ENCODE data around the gene CFAP410. TPM values are rescaled to one million over a fixed set of nuclear protein-coding genes. Genes with fewer than 3 reads are reported as not detected.
"Not testable (repeated sequence)": the region's sequence is repeated elsewhere in the genome, so short reads cannot be mapped to it uniquely, and the experiment has no call there.

Gene CFAP410
- total RNA-seq, 1 donor from 2014 or later, result 9.6 TPM

DNA sequence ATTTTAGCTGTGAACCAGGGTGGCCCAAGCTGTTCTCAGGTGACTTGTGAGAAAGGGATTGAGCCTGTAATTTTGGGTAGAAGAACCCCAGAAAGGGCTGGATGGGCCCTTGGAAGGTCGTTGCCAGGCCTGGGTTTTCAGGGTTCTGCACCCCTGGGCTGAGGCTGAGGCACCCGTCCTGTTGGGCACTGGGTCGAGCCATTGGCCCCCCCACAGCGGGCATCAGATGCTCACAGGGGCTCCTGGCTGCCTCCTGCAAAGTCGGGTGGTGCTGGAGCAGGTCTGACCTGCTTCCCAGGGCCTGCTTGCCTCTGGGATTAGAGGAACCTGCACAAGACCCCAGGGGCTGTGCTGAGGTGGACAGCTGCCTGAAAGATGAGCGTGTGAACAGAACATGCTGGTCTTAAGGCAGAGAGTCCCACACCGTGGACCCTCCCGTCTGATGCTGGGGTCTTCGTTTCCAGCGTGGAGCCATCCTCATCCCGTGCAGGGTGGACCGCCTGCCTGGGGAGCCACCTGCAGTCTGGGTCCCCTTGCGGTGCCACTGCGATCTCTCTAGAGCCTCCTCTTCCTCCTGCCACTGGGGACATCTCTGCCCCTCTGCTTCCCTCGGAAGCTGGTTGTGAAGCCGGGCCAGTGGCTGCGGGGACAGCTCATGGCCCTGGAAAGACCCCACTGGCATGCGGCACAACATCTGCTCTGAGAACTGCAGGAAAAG lies 12.5 kb upstream of the CFAP410 start:
- no peak for DNase-seq (ENCODE audit: low read depth, low spot score)

DNA sequence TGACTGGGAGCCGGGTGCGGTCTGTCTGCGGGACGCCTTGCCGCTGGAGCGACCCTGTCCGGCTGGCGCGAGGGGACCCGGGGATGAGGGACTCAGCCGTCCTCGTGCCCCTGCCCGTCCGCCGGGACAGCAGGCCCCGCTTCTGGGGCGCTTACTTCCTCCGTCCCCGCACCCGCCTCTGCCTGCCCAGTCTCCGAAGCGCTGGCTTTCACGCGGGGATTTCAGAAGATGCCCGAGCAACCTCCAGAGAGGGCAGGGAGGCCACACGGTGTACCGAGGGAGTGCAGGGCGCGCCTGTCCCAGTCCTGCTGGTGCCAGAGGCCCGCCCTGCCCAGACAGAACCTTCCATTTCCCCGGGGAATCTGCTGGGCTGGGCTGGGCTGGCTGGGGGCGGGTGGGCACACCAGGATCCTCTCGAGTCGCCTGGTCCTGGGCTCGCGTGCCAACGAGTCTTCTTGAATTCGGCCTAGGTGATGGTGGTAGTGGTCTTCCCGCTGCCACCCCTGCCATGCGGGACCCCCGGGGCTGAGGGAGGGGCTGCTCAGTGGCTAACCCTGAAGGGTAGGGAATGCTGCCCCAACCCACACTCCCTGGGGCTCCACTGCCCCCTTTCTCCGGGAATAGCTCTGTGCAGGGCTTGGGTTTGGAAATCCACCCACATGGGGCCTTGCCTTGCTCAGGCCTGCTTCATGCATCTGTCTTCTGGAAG lies 11.7 kb upstream of the CFAP410 start:
- DNase-seq (ENCODE audit: low read depth, low spot score), result no peak

DNA sequence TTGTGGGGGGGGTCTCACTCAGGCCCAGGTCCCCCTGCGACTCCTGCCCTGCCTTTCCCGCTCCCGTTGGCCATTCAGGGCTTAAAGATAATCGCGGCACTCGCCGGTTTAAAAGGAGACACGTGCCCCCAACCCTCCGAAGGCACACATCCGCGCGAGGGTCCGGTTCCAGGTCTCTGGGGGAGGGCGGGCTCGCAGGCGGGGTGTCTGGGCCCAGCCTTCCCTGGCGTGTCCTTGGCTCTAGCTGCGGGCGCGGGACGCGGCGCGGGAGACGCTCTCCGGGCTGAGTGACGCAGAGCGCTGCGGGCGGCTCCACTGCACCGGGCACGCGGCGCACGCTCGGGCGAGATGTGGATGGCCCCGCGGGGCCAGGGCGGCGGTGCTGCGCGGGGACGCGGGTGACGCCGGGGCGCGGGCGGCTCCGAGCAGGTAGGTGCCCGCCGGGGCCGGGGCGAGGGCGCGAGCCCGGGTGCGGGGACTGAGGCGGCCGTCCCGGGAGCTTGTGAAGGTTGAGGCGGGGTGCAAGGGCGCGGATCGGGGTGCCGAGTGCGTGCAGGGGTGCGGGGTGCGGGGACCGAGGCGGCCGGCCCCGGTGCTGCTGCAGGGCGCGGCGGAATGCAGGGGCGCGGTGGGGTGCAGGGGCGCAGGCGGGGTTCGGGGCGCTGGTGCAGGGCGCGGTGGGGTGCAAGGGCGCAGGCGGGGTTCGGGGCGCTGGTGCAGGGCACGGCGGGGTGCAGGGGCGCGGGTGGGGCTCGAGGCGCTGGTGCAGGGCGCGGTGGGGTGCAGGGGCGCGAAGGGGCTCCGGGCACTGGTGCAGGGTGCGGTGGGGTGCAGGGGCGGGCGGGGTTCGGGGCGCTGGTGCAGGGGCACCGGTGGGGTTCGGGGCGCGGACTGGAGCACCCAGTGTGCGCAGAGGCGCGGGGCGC lies 10.9 kb upstream of the CFAP410 start:
- no peak for DNase-seq (ENCODE audit: low read depth, low spot score)

DNA sequence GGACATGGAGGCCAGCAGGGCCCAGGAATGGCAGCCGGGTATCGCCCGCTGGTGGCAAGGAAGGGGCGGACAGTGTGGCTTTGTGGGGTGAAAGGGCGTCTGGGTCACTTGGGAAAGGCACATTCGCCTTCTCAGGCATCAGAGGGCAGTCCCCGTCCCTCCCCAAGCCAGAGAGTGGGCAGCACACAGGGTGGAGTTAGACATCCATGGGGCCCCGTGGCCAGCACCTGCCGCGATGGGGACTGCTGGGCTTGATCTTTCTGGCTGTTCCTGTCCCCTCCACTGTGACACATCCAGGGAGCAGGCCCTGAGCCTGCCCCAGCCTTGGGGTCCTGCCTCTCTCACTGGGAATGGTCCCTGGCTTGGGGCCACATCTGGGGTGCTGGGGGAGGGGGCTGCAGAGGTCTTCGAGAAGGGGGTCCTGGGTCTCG lies 10.2 kb upstream of the CFAP410 start:
- DNase-seq (ENCODE audit: low read depth, low spot score), result no peak

DNA sequence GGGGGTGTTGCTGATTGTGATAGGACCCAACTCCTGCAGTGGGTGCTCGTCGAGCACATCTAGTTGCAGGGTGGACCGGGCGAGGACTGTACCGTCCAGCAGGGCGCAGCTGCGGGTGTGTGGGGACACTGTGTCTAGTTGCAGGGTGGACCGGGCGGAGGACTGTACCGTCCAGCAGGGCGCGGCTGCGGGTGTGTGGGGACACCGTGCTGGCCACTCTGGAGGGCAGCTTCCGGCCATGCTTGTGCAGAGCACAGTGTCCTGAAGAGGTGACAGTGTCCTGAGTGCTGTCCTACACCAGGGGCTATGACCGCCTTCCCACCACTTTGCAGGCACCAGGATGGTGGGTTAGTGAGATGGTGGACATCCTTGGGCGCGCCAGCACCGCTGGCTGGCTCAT lies 9.7 kb upstream of the CFAP410 start:
- no peak for DNase-seq (ENCODE audit: low read depth, low spot score)

DNA sequence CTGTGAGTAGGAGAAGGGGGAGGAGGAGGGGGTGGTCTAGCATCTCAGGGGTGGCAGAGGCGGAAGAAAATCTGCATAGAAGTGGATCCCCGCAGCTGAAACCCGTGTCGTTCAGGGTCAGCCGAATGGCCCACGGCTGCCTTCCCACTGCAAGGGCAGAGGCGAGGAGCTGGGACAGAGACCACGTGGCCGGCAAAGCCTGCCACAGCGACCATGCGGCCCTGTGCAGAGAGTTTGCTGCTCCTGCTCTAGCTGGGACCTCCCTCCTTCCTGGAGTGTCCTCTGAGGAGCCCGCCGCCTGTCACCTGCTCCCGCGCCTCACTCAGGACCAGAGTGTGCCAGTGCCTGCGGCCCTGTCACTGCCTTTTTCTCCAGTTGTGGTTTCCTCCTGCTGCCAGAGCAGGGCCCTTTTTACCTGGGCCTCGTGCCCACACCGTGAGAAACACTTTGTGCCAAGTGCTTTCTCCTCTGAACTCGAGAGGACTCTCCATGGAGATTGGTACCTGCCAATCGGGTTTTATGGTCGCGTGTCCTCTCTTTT lies 8.8 kb upstream of the CFAP410 start:
- DNase-seq (ENCODE audit: low read depth, low spot score), result no peak

DNA sequence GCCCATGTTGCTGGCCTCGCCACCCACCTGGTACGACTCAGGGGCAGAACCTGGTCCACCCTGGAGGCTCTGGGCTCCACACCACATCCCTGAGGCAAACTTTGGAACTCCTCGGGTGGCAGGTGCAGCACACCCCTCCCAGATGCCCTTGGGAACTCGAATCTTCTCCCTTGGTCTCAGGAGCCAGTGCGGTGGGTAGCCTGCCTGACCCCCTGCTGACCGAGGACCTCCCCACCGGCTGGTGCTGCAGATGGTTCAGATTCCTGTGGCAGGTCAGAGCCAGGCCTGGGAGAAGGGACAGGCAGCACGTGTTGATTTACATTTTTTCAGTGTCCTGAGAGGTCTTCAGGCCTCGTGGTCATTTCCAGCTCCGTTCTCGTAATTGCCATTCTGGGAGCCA lies 6.3 kb upstream of the CFAP410 start:
- DNase-seq (ENCODE audit: low read depth, low spot score), result no peak

DNA sequence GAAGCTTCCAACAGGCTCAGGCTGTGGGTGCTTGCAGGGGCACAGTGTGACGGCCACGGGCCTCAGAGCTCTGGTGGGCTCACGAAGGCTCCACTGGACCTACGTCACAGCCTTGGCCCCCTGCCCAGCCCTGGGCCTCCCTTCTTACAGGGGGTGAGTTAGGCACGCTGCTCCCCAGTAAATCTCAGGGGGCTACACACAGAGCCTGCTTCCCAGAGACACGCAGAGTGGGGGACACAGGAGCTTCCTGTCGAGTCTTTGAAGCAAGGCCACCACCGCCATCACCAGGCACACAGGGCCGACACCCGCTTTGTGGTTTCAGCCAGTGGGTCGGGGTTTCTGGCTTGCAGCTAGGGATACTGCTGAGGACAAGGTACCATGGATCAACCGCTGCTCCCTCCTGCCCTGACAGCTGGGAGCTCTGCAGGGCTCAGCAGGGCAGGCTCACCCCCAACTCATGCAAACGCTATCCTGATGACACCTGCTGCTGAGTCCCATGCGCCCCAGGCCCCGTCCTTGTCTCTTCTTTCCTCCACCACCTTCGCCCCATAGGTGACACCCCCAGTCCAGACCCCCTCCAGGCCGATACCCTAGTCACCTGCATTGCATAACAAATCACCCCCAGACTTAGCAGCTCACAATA lies 5.5 kb upstream of the CFAP410 start:
- DNase-seq (ENCODE audit: low read depth, low spot score), result no peak

DNA sequence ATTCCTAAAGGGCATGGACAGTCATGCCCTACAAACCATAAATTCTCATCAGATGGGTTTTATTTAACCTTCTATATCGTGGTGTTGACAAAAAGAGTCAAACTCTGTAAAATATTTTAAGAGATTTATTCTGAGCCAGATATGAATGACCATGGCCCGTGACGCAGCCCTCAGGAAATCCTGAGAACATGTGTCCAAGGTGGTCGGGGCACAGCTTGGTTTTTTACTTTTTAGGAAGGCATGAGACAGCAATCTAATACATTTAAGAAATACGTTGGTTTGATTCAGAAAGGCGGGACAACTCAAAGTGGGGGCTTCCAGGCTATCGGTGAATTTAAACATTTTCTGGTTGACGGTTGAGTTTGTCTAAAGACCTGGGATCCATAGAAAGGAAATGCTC lies 3.8 kb upstream of the CFAP410 start:
- not testable (repeated sequence) for DNase-seq (ENCODE audit: low read depth, low spot score)

DNA sequence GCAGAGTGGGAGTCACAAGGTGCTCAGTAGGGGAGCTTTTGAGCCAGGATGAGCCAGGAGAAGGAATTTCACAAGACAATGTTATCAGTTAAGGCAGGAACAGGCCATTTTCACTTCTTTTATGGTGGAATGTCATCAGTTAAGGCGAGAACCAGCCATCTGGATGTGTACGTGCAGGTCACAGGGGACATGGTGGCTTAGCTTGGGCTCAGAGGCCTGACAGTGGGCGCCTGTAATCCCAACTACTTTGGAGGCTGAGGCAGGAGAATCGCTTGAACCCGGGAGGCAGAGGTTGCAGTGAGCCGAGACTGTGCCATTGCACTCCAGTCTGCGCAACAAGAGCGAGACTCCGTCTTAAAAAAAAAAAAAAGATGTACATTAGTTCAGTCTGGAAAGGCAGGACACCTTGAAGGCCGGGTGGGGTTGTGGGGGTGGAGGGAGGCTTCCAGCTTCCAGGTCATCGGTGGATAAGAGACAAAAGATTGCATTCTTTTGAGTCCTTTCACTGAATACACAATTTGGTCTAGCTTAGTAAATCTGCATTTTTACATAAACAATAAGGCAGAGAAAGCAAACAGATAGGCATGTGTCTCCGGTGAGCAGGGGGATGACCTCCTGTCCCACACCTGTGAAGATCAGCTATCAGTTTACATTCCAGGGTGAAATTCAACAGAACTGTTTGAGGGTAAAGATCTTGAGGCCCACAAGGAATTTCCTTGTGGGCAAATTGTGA lies 2.7 kb upstream of the CFAP410 start:
- not testable (repeated sequence) for DNase-seq (ENCODE audit: low read depth, low spot score)

DNA sequence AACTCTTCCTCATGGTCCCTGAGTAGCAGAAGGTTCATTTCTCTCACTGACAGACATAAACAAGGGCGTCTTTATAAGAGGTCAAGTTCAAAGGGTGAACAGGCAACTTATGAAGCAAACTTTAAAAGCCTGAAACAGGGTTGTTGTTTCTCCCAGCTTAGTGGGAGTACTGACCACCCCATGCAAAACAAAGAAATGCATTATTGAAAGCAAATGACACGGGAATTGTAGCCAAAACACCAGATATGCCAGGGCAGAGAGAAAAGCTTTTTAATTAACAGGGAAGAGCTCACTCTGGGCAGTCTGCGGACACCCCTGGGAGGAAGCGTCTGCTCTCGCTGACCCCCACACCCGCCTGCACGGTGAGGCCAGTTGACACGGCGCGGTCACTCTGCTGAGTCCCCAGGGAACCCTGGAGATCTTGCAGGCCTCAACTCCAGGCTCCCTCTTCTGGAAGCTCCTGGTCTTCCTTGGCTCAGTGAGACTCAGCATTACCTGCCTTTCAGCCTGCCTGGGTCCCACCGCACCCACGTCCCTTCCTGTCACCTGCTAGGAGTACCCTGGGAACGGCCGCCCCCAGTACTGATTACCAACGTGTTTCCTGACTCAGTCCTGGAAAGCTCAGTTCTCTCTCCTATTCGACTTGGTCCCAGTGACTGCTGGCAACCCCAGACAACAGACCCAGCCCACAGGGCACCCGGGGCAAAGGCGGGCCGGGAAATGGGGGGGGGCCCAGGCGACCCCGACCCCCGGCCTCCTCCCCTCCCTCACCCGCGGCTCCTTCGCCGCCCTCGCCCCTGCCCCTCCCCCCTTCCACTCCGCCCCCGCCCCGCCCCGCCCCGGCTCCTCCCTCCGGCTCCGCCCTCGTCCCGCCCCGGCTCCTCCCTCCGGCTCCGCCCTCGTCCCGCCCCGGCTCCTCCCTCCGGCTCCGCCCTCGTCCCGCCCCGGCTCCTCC lies 972 bp downstream of the CFAP410 start:
- DNase-seq (ENCODE audit: low read depth, low spot score), result peak; percentile 13

DNA sequence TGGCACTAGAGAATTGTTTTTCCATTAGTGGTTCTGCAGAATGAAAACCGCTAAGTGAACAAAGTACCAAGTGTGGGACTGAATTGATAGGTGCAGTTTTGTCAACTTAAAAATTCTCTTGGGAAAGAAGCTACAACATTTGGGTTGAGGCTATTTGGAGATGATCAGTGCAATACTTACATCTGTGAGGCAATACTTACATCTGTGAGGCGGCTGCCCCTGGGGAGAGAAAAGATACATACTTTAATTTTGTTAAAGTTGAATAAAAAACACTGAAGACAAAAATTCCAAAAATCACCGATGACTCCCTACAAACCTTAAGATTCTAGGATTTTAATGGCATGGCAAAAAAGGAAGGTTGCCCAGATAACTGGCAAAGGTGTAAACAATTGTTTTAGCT lies 1.7 kb downstream of the CFAP410 start:
- no peak for DNase-seq (ENCODE audit: low read depth, low spot score)

DNA sequence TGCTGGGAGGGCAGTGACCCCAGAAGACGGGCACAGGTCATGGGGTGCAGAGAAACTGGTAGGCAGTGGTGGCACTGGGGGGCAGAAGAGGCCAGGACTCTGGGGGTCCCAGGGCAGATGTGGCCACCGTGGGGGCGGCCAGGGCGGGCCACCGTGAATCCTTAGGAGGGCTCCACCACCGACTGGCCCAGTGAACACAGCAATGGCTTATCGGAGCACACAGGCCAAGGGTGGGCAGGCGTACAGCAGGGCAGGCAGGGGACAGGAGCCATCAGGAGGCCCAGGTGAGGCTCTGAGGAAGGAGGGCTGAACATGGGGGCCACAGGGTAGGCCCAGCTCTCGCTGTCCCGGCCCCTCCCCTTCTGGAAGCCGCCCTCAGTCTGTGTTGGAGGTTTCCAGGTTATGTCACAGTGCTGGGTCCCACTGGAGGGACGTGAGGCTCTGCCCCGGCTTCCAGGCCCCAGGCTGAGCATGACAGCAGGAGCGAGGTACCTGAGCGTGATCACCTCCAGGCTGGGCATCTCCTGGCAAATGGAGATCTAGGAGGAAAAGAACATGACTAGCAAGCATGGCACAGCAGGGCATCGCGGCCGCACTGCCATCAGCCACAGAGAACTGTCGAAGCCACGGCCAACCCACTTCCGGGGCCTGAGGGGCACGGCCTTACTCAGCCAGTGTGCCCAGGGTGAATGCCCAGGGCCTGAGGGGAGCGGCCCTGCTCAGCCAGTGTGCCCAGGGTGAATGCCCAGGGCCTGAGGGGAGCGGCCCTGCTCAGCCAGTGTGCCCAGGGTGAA lies 3.7 kb downstream of the CFAP410 start:
- DNase-seq (ENCODE audit: low read depth, low spot score), result no peak

DNA sequence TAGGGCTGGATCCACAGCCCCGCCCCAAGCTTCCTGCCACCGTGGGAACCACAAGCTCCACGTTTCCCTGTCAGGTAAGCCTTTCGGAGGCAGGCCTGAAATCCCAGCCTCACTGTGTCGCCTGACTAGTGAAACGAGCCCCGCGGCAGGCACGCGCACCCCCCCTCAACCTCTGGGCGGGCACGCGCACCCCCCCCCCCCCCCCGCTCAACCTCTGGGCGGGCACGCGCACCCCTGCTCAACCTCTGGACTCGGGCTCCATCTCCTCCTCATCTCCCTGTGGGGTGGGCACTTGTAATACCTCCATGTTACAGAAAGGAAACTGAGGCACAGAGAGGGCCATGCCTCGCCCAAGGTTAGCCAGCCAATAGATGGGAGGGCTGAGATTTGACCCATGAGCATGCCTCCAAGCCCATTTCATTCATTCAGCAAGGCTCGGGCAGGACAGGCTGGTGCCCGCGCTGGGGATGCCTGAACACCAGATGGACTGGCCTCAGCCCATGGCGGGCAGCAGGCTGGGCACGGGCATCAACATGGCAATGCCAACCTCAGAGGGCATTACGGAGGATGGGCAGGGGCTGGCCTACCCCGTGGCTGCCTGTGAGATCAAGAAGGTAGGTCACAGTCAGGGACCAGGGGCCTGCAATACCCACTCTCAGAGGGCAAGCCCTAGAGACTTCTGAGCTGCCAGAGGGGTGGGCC lies 4.7 kb downstream of the CFAP410 start:
- no peak for DNase-seq (ENCODE audit: low read depth, low spot score)

DNA sequence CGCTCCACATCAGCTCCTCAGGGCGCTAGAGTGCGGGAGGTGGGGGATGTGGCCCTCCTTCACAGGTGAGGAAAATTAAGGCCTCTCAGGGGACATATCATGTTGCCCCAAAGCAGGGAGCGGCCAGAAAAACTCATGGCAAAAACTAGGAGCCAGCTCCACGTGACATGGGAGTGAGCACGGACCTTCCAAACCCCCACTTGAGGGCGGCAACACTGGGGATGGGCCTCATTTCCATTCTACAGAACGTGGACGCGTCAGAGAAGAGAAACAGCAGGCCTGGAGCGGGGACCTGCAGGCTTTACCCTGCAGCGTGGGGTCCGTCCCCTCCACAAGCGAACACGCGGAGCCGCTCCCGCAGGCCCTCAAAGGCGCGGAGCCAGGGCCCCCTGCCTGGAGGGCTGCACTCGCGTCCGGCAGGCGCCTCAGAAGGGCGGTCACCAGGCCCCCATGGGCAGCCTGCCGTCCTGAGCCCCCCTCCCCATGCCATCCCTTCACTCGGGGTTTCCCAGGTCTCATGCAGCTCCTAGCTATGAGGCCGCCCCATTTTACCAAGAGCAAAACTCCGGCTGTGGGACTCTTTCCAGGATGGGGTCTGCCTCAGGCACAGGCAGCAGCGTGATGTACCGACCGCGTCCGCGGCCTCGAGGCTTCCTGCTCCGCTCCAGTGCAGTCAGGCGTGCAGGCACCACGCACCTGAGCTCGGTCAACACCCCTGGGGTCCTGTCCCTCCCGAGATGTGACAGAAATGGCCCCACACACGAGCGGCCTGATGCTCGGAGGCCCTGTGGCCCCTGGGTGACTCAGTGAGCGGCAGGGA lies 5.5 kb downstream of the CFAP410 start:
- no peak for DNase-seq (ENCODE audit: low read depth, low spot score)

DNA sequence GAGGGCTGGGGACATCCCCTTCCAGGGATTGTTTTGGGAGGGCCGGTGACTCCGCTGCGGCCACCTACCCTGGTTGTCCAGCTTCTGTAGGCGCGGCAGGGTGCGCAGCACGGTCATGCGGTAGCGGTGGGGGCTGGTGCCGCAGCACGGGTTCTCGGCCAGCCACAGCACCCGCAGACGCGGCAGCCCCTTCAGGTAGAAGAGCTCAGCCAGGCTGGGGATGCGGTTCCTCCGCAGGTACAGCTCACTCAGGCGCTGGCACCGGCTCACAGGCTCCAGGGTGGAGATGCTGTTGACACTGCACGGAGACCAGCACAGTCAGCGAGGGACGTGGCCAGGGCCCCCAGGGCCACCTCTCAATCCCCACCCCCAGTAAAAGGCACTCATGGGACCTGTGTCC lies 6.2 kb downstream of the CFAP410 start:
- DNase-seq (ENCODE audit: low read depth, low spot score), result no peak

DNA sequence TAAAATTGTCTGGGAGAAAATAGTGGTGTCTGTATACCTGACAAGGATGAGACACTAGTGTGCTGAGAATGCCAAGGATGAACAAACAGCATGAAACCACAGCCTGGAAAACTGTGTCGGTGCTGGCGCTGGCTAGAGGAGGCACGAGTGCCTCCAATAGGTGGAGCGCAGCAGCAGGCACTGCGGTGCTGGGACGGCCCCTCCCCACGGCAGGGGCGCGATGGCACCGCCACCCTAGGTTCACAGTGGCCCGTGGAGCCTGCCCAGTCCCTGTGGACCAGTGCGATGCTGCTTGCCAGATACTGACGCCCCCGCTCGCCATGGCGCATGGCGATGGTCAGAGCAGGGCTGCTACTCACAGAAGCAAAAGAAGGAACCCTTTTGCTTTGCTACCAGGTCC lies 6.8 kb downstream of the CFAP410 start:
- no peak for DNase-seq (ENCODE audit: low read depth, low spot score)

Measured in pulmonary artery endothelial cell (primary cell).